Activated naive CD4-positive, alpha-beta T cell treated with Interleukin-2 at 50 U/mL for 16 hours (primary cell): ENCODE measurements around the gene USP9X.
"Not testable (repeated sequence)": the region's sequence is repeated elsewhere in the genome, so short reads cannot be mapped to it uniquely, and the experiment has no call there.

Experiments used
- DNase-seq: peaks from one replicate; pipeline ENCODE4 v3.0.0-alpha.2; 2020

USP9X gene

GRCh38 chrX:41085878-41086626 is 807 bp downstream of the USP9X start:
- DNase-seq, result peak; percentile 42

GRCh38 chrX:41086627-41086932 is 1.3 kb downstream of the USP9X start:
- no peak for DNase-seq

GRCh38 chrX:41087201-41087600 is 2.0 kb downstream of the USP9X start:
- DNase-seq, result no peak

GRCh38 chrX:41090568-41091238 is 5.5 kb downstream of the USP9X start:
- DNase-seq, result no peak

- DNase-seq, result no peak
Observed at GRCh38 chrX:41092776-41093175, 7.5 kb downstream of the USP9X start.

- DNase-seq, result no peak
Observed at GRCh38 chrX:41095174-41095573, 9.9 kb downstream of the USP9X start.

- DNase-seq, result no peak
Observed at GRCh38 chrX:41095908-41096307, 10.7 kb downstream of the USP9X start.

GRCh38 chrX:41096339-41096955 is 11.2 kb downstream of the USP9X start:
- DNase-seq, result no peak

GRCh38 chrX:41097326-41097725 is 12.1 kb downstream of the USP9X start:
- no peak for DNase-seq

GRCh38 chrX:41100200-41100599 is 15.0 kb downstream of the USP9X start:
- no peak for DNase-seq

GRCh38 chrX:41100819-41101218 is 15.6 kb downstream of the USP9X start:
- no peak for DNase-seq

GRCh38 chrX:41105005-41105404 is 19.8 kb downstream of the USP9X start:
- no peak for DNase-seq

GRCh38 chrX:41106257-41106656 is 21.0 kb downstream of the USP9X start:
- not testable (repeated sequence) for DNase-seq

- DNase-seq, result no peak
Observed at GRCh38 chrX:41108007-41108406, 22.8 kb downstream of the USP9X start.

GRCh38 chrX:41108463-41109205 is 23.4 kb downstream of the USP9X start:
- no peak for DNase-seq

GRCh38 chrX:41110801-41111625 is 25.8 kb downstream of the USP9X start:
- DNase-seq, result no peak

- DNase-seq, result peak; percentile 5
Observed at GRCh38 chrX:41115104-41115425, 29.8 kb downstream of the USP9X start.

GRCh38 chrX:41116948-41117347 is 31.7 kb downstream of the USP9X start:
- DNase-seq, result no peak

- DNase-seq, result peak; percentile 48
Observed at GRCh38 chrX:41118156-41118555, 32.9 kb downstream of the USP9X start.

- DNase-seq, result no peak
Observed at GRCh38 chrX:41119803-41120202, 34.6 kb downstream of the USP9X start.

- DNase-seq, result no peak
Observed at GRCh38 chrX:41121766-41122165, 36.5 kb downstream of the USP9X start.

- no peak for DNase-seq
Observed at GRCh38 chrX:41122664-41123257, 37.5 kb downstream of the USP9X start.
